Muscle of arm (tissue), 12 donors: ENCODE data around the gene FBLN1. TPM values are rescaled to one million over a fixed set of nuclear protein-coding genes. Genes with fewer than 3 reads are reported as not detected.

ENCODE experiments used
- DNase-seq: peaks from one replicate; pipeline ENCODE4 v3.0.0-alpha.2; 2013
- polyA plus RNA-seq, 12 donors: library from polyadenylated mRNA; unstranded; fragments of 120-200 nt; gene quantifications; one replicate each; pipeline ENCODE4 v1.2.1, GENCODE V29; 2013; ENCODE audit not compliant: insufficient read length in 12 of 12

Gene FBLN1
- polyA plus RNA-seq, 12 donors = 80.3 to 295 (median 134) TPM; not detected in 1

DNA sequence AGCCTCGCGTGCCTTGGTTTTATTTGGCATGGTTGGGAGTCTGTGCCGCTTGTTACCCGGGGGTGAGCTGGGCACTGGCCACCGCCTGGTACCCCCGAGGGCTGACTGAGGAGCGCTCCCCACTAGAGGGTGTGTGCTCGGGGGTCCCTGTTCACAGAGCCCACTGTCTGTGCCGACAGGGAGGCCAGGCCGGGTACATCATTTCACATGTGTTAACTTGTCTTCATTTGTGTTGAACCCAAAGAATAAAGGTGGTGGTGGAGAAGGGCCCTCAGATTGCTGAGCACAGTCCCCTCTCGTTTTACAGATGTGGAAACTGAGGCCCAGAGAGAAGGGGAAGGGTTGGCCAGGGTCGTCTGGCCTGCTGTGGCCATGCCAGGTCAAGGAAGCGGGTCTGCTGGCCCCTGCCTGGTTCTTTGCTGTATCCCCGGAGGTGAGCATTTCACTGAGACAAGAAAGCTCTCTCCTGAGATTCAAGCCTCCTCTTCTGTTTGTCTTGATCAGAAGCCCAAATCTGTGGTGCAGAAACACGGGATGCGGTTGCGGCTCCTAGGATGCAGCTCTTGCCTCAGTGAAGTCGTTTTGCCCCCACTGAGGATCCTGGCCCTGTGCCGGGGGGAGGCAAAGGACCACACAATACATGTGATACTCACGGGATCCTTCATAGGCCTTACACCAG, 60.8 kb downstream of the FBLN1 start:
- DNase-seq = no peak

DNA sequence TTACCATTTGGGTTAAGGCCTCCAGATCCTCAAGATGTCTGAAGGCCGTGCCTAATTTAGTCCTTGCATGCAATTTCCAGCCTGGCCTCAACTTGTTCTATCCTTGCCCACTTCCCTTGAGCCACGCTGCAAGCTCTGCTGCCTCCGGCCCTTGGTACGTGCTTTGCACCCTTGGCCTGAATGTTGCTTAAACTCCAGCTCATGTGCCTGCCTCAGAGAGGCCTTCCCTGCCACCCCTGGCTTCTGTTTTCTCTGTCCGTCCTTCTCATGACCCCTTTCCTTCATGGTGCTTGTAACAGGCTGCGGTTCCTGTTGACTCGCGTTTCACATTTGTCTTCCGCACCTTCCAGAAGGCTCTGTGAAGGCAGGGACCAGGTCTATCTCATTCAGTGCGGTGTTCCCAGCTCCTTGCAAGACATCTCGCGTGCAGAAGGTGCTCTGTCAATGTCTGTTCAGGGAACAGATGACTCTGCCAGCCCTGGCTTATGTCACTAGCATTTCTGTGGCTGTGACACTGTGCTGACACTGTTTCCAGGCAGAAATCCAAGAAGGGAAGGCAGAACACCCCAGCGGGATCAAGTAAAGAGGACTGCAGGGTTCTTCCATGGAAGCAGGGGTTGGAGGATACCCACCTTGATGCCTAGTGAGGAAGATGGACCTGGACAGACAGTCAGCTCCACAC, 61.8 kb downstream of the FBLN1 start:
- DNase-seq = no peak

DNA sequence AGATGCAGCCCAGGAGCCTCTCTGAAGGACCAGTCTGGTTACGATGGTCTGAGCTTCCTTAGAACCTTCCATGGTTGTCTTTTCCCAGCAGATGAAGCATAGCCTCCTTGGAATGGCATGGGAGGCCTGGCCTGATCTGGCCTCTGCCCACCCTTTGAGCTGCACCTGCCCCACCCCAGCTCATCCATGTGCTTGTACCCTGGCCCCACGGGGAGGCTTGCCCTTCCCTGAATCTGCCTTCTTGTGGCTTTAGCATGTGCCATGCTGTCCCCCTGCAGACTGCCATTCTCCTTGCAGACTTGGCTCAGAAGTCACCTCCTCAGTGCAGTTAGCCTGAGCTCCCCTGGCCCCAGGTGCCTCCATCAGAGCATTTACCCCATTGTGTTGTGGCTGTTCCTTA, 62.5 kb downstream of the FBLN1 start:
- no peak for DNase-seq

DNA sequence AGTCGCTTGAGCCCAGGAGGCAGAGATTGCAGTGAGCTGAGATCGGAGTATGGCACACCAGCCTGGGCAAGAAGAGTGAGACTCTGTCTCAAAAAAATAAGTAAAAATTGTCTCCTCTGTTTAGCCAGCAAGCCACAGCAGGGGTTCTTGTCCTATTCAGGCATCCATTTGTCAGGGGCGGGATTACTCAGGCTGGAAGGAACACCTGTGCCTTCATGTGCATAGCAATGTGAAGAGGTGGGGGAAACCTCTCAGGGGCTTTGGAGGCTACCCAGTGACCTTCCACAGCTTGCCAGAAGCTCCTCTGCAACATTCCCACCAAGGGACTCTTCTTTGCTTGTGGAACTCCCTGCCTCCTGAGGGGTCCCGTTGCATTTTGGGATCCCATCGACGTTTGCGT, 63.3 kb downstream of the FBLN1 start:
- no peak for DNase-seq

GRCh38 chr22:45568213-45568612, 65.5 kb downstream of the FBLN1 start:
- DNase-seq = no peak

DNA sequence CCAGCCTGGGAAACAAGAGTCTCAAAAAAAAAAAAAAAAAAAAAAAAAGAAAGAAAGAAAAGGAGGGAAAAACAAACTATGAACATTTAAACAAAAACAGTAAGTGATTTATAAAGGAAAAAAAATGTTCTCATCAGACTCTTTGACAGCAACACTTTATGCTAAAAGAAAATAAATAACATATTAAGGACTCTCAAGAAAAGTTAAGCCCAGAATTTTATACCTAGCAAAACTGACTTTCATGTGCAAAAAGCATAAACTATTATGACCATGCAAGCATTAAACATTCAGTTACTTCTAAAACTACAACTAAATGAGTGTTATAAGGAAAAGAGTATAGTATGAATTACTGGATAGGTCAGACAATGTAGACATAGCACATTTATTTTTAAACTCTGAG, 68.4 kb downstream of the FBLN1 start:
- DNase-seq = no peak

- DNase-seq = no peak
Observed at GRCh38 chr22:45572444-45572843, 69.8 kb downstream of the FBLN1 start.

DNA sequence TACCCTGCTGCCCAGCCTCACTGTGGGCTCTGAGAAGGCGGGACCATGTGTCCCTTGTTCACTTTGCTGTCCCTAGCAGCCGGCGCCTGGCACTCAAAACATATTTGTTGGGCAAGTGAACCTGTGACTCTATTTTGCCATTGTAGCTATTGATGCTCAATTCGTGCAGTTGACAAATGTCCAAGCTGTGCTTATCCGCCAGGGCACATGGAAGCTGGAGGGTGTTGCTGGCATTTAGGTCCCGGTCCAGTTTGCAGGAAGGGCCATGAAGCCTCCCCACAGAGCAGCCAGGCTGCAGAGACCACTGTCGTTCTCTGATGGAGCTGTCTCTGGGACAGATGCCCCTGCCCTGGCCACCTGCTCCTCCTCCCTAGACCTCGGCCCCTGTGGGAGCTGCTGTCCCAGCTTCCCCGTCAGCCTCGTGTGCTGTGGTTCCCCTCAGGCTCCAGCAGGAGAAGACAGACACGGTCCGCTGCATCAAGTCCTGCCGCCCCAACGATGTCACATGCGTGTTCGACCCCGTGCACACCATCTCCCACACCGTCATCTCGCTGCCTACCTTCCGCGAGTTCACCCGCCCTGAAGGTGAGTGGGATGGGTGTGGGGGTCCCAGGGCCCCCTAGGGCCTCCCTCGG, 71.5 kb downstream of the FBLN1 start:
- no peak for DNase-seq

DNA sequence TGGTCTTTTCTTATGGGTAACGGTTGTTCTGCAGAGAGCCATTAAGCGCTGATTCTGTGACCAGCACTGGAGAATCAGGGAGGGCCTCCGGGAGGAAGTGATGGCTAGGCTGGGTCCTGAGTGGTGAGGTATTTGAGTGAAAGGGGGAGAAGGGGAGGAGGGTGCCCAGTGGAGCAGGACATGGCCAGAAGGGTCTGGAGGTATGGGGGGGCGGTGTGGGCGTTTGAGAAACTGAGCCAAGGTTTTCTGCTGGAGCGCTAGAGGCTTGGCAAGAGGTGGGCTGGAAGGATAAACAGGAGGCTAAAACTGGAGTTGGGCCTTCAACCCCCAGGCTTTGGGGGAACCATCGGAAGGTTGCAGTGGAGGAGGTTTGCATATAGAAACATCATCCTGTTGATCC, 72.5 kb downstream of the FBLN1 start:
- DNase-seq = no peak

- no peak for DNase-seq
Observed at GRCh38 chr22:45575607-45576272, 73.1 kb downstream of the FBLN1 start.

DNA sequence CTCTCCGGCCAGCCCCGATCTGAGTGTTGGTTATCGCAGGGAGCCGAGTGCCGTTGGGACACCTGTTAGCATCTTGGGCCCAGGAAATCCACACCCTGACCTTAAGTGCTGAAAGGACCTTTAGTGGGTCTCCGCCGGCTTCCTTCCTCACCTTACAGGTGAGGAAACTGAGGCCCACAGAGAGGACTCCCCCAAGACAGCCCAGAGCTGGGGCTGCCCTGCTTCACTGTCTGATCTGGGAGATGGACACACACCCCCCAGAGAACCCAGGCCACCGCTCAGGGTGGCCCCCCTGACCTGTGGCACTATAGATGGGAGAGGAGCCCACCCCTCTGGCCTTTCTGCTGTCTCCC, 73.6 kb downstream of the FBLN1 start:
- no peak for DNase-seq

DNA sequence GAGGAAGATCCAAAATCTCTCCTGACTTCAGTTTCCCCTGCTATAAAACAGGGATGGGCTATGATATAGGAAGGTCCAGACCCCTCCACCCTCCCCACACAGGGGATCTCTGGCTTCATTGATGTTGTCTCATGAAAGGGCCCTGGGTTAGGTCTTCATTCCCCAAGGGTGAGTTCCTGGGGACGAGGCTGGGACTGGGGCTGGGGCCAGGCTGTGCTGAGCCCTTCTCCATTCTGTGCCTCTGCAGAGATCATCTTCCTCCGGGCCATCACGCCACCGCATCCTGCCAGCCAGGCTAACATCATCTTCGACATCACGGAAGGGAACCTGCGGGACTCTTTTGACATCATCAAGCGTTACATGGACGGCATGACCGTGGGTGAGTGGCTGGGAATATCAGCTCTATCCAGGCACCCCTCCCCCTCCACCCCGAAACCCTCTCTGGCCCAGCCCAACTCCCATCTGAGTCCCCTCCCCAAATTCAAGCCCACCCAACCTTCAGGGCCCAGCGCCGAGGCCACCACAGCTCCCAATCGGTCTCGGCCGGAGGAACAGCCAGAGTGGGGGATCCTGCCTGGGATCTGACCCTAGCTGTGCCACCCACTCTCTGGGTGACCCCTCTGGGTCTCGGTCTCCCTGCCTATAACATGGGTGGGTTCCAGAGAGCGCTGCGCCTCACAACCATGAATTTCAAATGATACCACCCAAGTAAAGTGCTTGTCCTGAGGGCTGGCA, 74.2 kb downstream of the FBLN1 start:
- DNase-seq = no peak

DNA sequence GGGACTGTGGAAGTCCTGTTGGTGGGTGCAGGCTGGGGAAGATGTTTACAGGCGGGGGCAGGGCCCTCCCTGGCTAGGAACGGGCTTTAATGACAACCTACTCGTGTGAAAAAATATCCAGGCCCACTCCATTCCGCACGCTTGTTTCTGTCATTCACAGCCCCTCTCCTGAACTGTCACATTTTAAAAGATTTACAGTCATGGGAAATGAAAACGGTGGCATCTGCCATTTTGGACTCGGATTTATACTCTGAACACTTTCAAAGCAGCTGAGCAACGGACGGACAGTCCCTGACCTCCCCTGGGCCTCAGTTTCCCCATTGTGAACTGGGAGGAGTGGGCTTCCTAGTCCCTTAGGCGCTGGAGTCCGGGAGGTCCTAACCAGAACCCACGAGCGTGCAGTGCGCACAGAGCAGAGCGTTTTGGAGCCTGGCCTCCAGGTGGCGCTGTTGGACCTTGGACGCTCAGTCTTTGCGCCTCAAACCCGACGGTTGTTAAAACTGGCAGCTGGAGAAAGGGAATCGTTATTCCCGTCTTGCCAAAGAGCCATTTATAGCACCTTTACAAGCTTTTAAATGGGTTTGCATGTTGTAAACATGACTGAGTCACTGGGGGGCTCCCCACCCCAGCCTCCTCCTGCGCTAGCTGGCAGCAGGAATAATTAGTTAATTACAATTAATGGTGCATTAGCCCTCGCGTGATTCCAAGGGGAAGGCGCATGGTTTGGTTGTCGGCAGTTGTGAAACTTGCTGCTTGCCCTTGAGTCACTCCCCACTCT, 75.3 kb downstream of the FBLN1 start:
- peak; percentile 85 for DNase-seq

- DNase-seq = no peak
Observed at GRCh38 chr22:45578524-45579147, 76.0 kb downstream of the FBLN1 start.

- no peak for DNase-seq
Observed at GRCh38 chr22:45579306-45579705, 76.6 kb downstream of the FBLN1 start.

DNA sequence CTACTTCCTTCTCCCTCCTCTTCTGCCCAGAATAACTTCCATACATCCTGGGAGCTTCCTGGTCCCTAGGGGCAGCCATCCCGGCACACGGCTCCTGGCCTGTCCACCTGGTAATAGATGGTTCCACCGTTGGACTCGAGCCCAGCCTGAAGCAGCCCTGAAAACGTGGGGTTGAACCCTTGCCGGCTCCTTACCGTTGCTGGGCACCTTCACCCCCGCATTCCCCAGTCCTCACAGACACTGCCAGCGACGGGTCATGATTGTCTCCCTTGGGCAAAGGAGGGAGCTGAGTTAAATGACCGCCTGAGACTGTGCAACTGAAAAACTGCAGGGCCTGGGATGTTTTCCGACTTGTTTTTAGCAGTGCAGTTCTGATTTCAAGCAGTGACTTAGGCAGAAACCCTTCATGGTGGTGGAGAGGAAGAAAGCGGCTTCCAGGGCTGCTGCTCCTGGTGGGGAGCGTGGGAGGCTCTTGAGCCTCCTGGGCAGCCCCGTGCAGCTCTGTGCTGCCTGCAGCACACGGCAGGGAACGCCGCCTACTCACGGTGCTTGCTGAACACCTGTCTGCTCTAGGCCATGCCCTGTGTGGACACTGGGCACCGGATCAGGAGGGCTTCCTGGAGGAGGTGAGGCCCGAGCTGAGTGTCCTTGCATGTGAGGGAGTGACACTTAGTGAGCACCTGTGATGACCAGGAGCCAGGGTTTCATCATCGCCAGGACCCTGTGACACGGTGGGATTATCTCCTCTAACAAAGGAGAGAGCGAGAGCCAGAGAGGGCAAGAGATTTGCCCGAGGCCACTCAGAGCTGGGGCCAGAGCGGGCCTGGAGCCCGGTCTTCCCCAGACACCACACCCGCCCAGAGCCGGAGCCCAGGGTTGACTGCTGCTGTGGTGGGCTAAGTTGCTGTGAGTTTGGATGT, 77.4 kb downstream of the FBLN1 start:
- DNase-seq = no peak

GRCh38 chr22:45580726-45581381, 78.2 kb downstream of the FBLN1 start:
- no peak for DNase-seq

GRCh38 chr22:45581549-45582080, 78.9 kb downstream of the FBLN1 start:
- no peak for DNase-seq
